ENCODE data around the gene IFT81.

- TF ChIP-seq POLR2AphosphoS5 (IDR thresholded peaks at IDR 0.05; ENCODE audit: low read depth, low read length) (no peak), TAF1 (IDR thresholded peaks at IDR 0.05; ENCODE audit: borderline replicate concordance, low read depth, low read length) (no peak)
Observed at GRCh38 chr12:110111476-110112334, 12.5 kb upstream of the IFT81 start.

Measured in GM12892 (cell line).